Transverse colon (tissue), 4 donors: Measurements from ENCODE around the gene GAGE12E. TPM values are rescaled to one million over a fixed set of nuclear protein-coding genes. Genes with fewer than 3 reads are reported as not detected.
"Not testable (repeated sequence)": the region's sequence is repeated elsewhere in the genome, so short reads cannot be mapped to it uniquely, and the experiment has no call there.

Experiments used
- DNase-seq: peaks from one replicate; pipeline ENCODE4 v3.0.0-alpha.2; 2019
- H3K27ac ChIP-seq, 4 donors: fragments of 200-600 bp; sonication (generic); 2 replicates each; pipeline ENCODE4 v1.5.1; 2016 to 2018; ENCODE audit warnings: inconsistent platforms in 4 of 4
- H3K27me3 ChIP-seq: fragments of 200-600 bp; sonication (generic); 2 replicates; pipeline ENCODE4 v1.5.1; 2017; ENCODE audit warnings: inconsistent platforms
- H3K36me3 ChIP-seq, 4 donors: fragments of 200-600 bp; sonication (generic); 2 replicates each; pipeline ENCODE4 v1.5.1; 2017 to 2019; ENCODE audit warnings: inconsistent platforms in 4 of 4
- H3K4me1 ChIP-seq, 4 donors: fragments of 200-600 bp; sonication (generic); 2 replicates each; pipeline ENCODE4 v1.5.1; 2017 to 2020; ENCODE audit warnings: inconsistent platforms in 4 of 4
- H3K4me3 ChIP-seq, 4 donors: fragments of 200-600 bp; sonication (generic); 1 replicate in 1 of 4; 2 replicates in 3 of 4; pipeline versions ENCODE4 v1.5.1 to v1.6.1; 2017 to 2019; ENCODE audit warnings: inconsistent platforms in 4 of 4
- H3K9me3 ChIP-seq, 2 donors: fragments of 200-600 bp; sonication (generic); 2 replicates each; pipeline ENCODE4 v1.5.1; 2017 to 2019; ENCODE audit warnings: inconsistent platforms in 2 of 2
- WGBS, 2 donors: methylation state at CpG; one replicate each; pipeline ENCODE4 v1.1.5; 2018; ENCODE audit warnings: low coverage in 1 of 2; 5-methylcytosine and 5-hydroxymethylcytosine counted together
- in situ Hi-C, 4 donors: fragments of 200-750 bp; cut with MboI; loops; one replicate each; pipeline versions ENCODE4 v1.15.0 to v1.15.1; 2017; ENCODE audit warnings: low sequenced_read_pairs in 3 of 4, low pct_ligation_motif_present in 1 of 4, low pct_unique_long_range_greater_than_20kb in 1 of 4
- intact Hi-C: fragments of 100-400 bp; cut with DNase I; formaldehyde crosslinking; loops from one replicate; pipeline ENCODE4 v1.15.1; 2023; ENCODE audit warnings: low total_unique reads
- total RNA-seq, 4 donors: library from RNA; depleted of rRNA; stranded (reverse); fragments of >200 nt; gene quantifications; one replicate each; pipeline ENCODE4 v1.1.0, GENCODE V29; 2016

The GAGE12E gene
- not detected for total RNA-seq

- H3K4me1 ChIP-seq, H3K4me3 ChIP-seq, H3K27me3 ChIP-seq, H3K9me3 ChIP-seq, in situ Hi-C loops, DNase-seq, intact Hi-C loops, H3K27ac ChIP-seq, H3K36me3 ChIP-seq: not testable (repeated sequence)
- no CpG with 5 or more reads among the region's 16 CpGs for WGBS, 2 donors
These were observed at the start of gene GAGE12E for GRCh38 chrX:49550989-49551388. Gene GAGE12E (plus strand): TSS chrX:49551289. CDS start chrX:49552444, 1,155 bp downstream.

GRCh38 chrX:49531877-49532276 is 19.2 kb upstream of the GAGE12E start, which contains the start of gene GAGE12C:
Gene GAGE12C (plus strand): TSS chrX:49532177. CDS start chrX:49533332, 1,155 bp downstream.
- intact Hi-C loops, H3K4me3 ChIP-seq, H3K36me3 ChIP-seq, H3K27ac ChIP-seq, H3K27me3 ChIP-seq, in situ Hi-C loops, DNase-seq, H3K4me1 ChIP-seq, H3K9me3 ChIP-seq: not testable (repeated sequence)
- no CpG with 5 or more reads among the region's 16 CpGs for WGBS, 2 donors

GRCh38 chrX:49541433-49541832 is 9.7 kb upstream of the GAGE12E start, which contains the start of gene GAGE12D:
Gene GAGE12D (plus strand): TSS chrX:49541733. CDS start chrX:49542888, 1,155 bp downstream.
- no CpG with 5 or more reads among the region's 16 CpGs for WGBS, 2 donors
- H3K4me3 ChIP-seq, H3K4me1 ChIP-seq, DNase-seq, H3K27ac ChIP-seq, intact Hi-C loops, H3K9me3 ChIP-seq, H3K36me3 ChIP-seq, in situ Hi-C loops, H3K27me3 ChIP-seq: not testable (repeated sequence)

- H3K4me3 ChIP-seq, H3K27ac ChIP-seq, H3K36me3 ChIP-seq, H3K9me3 ChIP-seq, in situ Hi-C loops, H3K27me3 ChIP-seq, H3K4me1 ChIP-seq, DNase-seq, intact Hi-C loops: not testable (repeated sequence)
- WGBS, 2 donors: no CpG with 5 or more reads among the region's 16 CpGs
These were observed 9.5 kb downstream of the GAGE12E start, which contains the start of gene GAGE12F for GRCh38 chrX:49560542-49560941. Gene GAGE12F (plus strand): TSS chrX:49560842. CDS start chrX:49561997, 1,155 bp downstream.

- in situ Hi-C loops, intact Hi-C loops, H3K9me3 ChIP-seq, H3K4me1 ChIP-seq, DNase-seq, H3K27me3 ChIP-seq, H3K36me3 ChIP-seq, H3K4me3 ChIP-seq, H3K27ac ChIP-seq: not testable (repeated sequence)
- WGBS, 2 donors: no CpG with 5 or more reads among the region's 11 CpGs
These were observed 17.6 kb downstream of the GAGE12E start for GRCh38 chrX:49568728-49569127.

GRCh38 chrX:49569152-49569551 is 18.1 kb downstream of the GAGE12E start:
- H3K27me3 ChIP-seq, H3K9me3 ChIP-seq, H3K4me1 ChIP-seq, intact Hi-C loops, in situ Hi-C loops, H3K4me3 ChIP-seq, H3K27ac ChIP-seq, H3K36me3 ChIP-seq, DNase-seq: not testable (repeated sequence)
- WGBS, 2 donors: no CpG with 5 or more reads among the region's 13 CpGs

GRCh38 chrX:49570100-49570499 is 19.0 kb downstream of the GAGE12E start, which contains the start of gene GAGE12G:
Gene GAGE12G (plus strand): TSS chrX:49570400. CDS start chrX:49571555, 1,155 bp downstream.
- H3K27me3 ChIP-seq, H3K4me3 ChIP-seq, intact Hi-C loops, H3K27ac ChIP-seq, H3K36me3 ChIP-seq, DNase-seq, H3K9me3 ChIP-seq, H3K4me1 ChIP-seq, in situ Hi-C loops: not testable (repeated sequence)
- no CpG with 5 or more reads among the region's 16 CpGs for WGBS, 2 donors

GRCh38 chrX:49579649-49580048 is 28.6 kb downstream of the GAGE12E start, which contains the start of gene GAGE12H:
Gene GAGE12H (plus strand): TSS chrX:49579949. CDS start chrX:49581104, 1,155 bp downstream.
- H3K4me3 ChIP-seq, DNase-seq, H3K4me1 ChIP-seq, H3K9me3 ChIP-seq, H3K36me3 ChIP-seq, intact Hi-C loops, in situ Hi-C loops, H3K27ac ChIP-seq, H3K27me3 ChIP-seq: not testable (repeated sequence)
- WGBS, 2 donors: no CpG with 5 or more reads among the region's 16 CpGs

- intact Hi-C loops, H3K9me3 ChIP-seq, H3K4me3 ChIP-seq, H3K27me3 ChIP-seq, in situ Hi-C loops, H3K27ac ChIP-seq, H3K4me1 ChIP-seq, DNase-seq, H3K36me3 ChIP-seq: not testable (repeated sequence)
- no CpG with 5 or more reads among the region's 16 CpGs for WGBS, 2 donors
These were observed 38.1 kb downstream of the GAGE12E start, which contains the start of gene GAGE2A for GRCh38 chrX:49589196-49589595. Gene GAGE2A (plus strand): TSS chrX:49589496. CDS start chrX:49590651, 1,155 bp downstream.

- H3K4me3 ChIP-seq, in situ Hi-C loops, H3K4me1 ChIP-seq, H3K27ac ChIP-seq, H3K9me3 ChIP-seq, H3K36me3 ChIP-seq, H3K27me3 ChIP-seq, intact Hi-C loops: not testable (repeated sequence)
- DNase-seq: peak; percentile 20
- 93 to 94% methylated on average over 19 to 32 of the region's 37 CpGs for WGBS, 2 donors
These were observed 38.8 kb downstream of the GAGE12E start for GRCh38 chrX:49589769-49590478.

GRCh38 chrX:49590488-49590887 is 39.4 kb downstream of the GAGE12E start:
- H3K27ac ChIP-seq, H3K9me3 ChIP-seq, H3K27me3 ChIP-seq, DNase-seq, in situ Hi-C loops, H3K4me3 ChIP-seq, H3K4me1 ChIP-seq, intact Hi-C loops, H3K36me3 ChIP-seq: not testable (repeated sequence)
- WGBS, 2 donors: 88 to 96% methylated on average over 13 to 15 of the region's 17 CpGs
